H9 (cell line): Measurements from ENCODE around the gene ADORA1. TPM values are rescaled to one million over a fixed set of nuclear protein-coding genes. Genes with fewer than 3 reads are reported as not detected.

Source experiments
- DNase-seq: peaks from one replicate; pipeline ENCODE4 v3.0.0-alpha.2; 2017
- H2AFZ ChIP-seq: one replicate; pipeline ENCODE4 v1.6.1; 2013; ENCODE audit warnings: mild to moderate bottlenecking, low read length, control low read depth, moderate library complexity
- H2AK5ac ChIP-seq: 2 replicates; pipeline ENCODE4 v1.6.1; 2013; ENCODE audit warnings: low read length, control low read depth, mixed read lengths; ENCODE audit not compliant: insufficient read length
- H2BK120ac ChIP-seq: one replicate; pipeline ENCODE4 v1.6.1; 2013; ENCODE audit warnings: low read depth, mild to moderate bottlenecking, low read length, control low read depth, inconsistent platforms; ENCODE audit not compliant: poor library complexity, severe bottlenecking
- H2BK12ac ChIP-seq: 2 replicates; pipeline ENCODE4 v1.6.1; 2013; ENCODE audit warnings: low read length, control low read depth, mixed read lengths, low read depth; ENCODE audit not compliant: insufficient read length
- H2BK15ac ChIP-seq: 2 replicates; pipeline ENCODE4 v1.6.1; 2013; ENCODE audit warnings: low read depth, low read length, control low read depth
- H2BK20ac ChIP-seq: one replicate; pipeline ENCODE4 v1.6.1; 2013; ENCODE audit warnings: low read depth, mild to moderate bottlenecking, low read length, control low read depth, inconsistent platforms; ENCODE audit not compliant: poor library complexity, severe bottlenecking
- H2BK5ac ChIP-seq: 2 replicates; pipeline ENCODE4 v1.6.1; 2013; ENCODE audit warnings: low read length, control low read depth, mixed read lengths; ENCODE audit not compliant: insufficient read length
- H3K14ac ChIP-seq: 2 replicates; pipeline ENCODE4 v1.6.1; 2013; ENCODE audit warnings: low read length, control low read depth; ENCODE audit not compliant: insufficient read depth
- H3K18ac ChIP-seq: 2 replicates; pipeline ENCODE4 v1.6.1; 2013; ENCODE audit warnings: low read depth, mild to moderate bottlenecking, mixed read lengths, low read length, control low read depth; ENCODE audit not compliant: insufficient read length
- H3K23ac ChIP-seq: 2 replicates; pipeline ENCODE4 v1.6.1; 2013; ENCODE audit warnings: low read length, control low read depth, mixed read lengths, low read depth; ENCODE audit not compliant: insufficient read length
- H3K23me2 ChIP-seq: 2 replicates; pipeline ENCODE4 v1.6.1; 2013; ENCODE audit warnings: low read depth, mild to moderate bottlenecking, mixed read lengths, low read length, control low read depth; ENCODE audit not compliant: insufficient read length, poor library complexity, severe bottlenecking
- H3K27ac ChIP-seq: 2 replicates; pipeline ENCODE4 v1.5.1; 2013; ENCODE audit warnings: low read length, control low read depth, mixed read lengths, low read depth; ENCODE audit not compliant: insufficient read length
- H3K27me3 ChIP-seq: 2 replicates; pipeline ENCODE4 v1.6.1; 2013; ENCODE audit warnings: low read length, control low read depth, inconsistent platforms; ENCODE audit not compliant: insufficient read depth
- H3K4ac ChIP-seq: 2 replicates; pipeline ENCODE4 v1.6.1; 2013; ENCODE audit warnings: low read depth, mild to moderate bottlenecking, control low read depth, inconsistent platforms, low read length, moderate library complexity
- H3K4me1 ChIP-seq: 2 replicates; pipeline ENCODE4 v1.6.1; 2013; ENCODE audit warnings: low read length, control low read depth, inconsistent platforms; ENCODE audit not compliant: insufficient read depth
- H3K4me2 ChIP-seq: 2 replicates; pipeline ENCODE4 v1.6.1; 2013; ENCODE audit warnings: low read length, control low read depth, mixed read lengths; ENCODE audit not compliant: insufficient read length, insufficient read depth
- H3K56ac ChIP-seq: 2 replicates; pipeline ENCODE4 v1.6.1; 2013; ENCODE audit warnings: low read depth, mild to moderate bottlenecking, mixed read lengths, low read length, control low read depth; ENCODE audit not compliant: insufficient read length
- H3K79me1 ChIP-seq: 2 replicates; pipeline ENCODE4 v1.6.1; 2013; ENCODE audit warnings: low read depth, mild to moderate bottlenecking, moderate library complexity, low read length, control low read depth, inconsistent platforms; ENCODE audit not compliant: insufficient read depth, poor library complexity, severe bottlenecking
- H3K79me2 ChIP-seq: 2 replicates; pipeline ENCODE4 v1.6.1; 2013; ENCODE audit warnings: low read length, control low read depth, inconsistent platforms; ENCODE audit not compliant: insufficient read depth
- H3K9ac ChIP-seq: 2 replicates; pipeline ENCODE4 v1.6.1; 2013; ENCODE audit warnings: low read length, control low read depth, mixed read lengths; ENCODE audit not compliant: insufficient read length; ENCODE audit errors: extremely low read depth
- H3K9me3 ChIP-seq: one replicate; pipeline ENCODE4 v1.6.1; 2013; ENCODE audit warnings: low read depth, low read length, inconsistent platforms; ENCODE audit not compliant: control insufficient read depth
- H3T11ph ChIP-seq: one replicate; pipeline ENCODE4 v1.6.1; 2013; ENCODE audit warnings: mild to moderate bottlenecking, low read length, control low read depth, inconsistent platforms
- H4K20me1 ChIP-seq: one replicate; pipeline ENCODE4 v1.6.1; 2013; ENCODE audit not compliant: control insufficient read depth, insufficient read length, insufficient read depth
- H4K5ac ChIP-seq: 2 replicates; pipeline ENCODE4 v1.6.1; 2013; ENCODE audit warnings: low read depth, mild to moderate bottlenecking, mixed read lengths, low read length, control low read depth; ENCODE audit not compliant: insufficient read length
- H4K8ac ChIP-seq: replicated peaks from 2 replicates; pipeline ENCODE4 v1.6.1; 2013; ENCODE audit warnings: low read length, control low read depth, mixed read lengths, low read depth; ENCODE audit not compliant: insufficient read length
- H4K91ac ChIP-seq: 2 replicates; pipeline ENCODE4 v1.6.1; 2013; ENCODE audit warnings: low read depth, mild to moderate bottlenecking, moderate library complexity, mixed read lengths, low read length, control low read depth; ENCODE audit not compliant: insufficient read length
- H3K27ac Mint-ChIP-seq, 3 experiments: 2 replicates in 2 of 3; 3 replicates in 1 of 3; pipeline ENCODE4 v1.8.0; 2020 to 2021; ENCODE audit warnings: mixed read lengths in 3 of 3, mild to moderate bottlenecking in 1 of 3, moderate library complexity in 1 of 3
- H3K27me3 Mint-ChIP-seq: 2 replicates; pipeline ENCODE4 v1.8.0; 2021; ENCODE audit warnings: low read depth, mild to moderate bottlenecking, moderate library complexity, mixed read lengths
- H3K36me3 Mint-ChIP-seq, 3 experiments: 2 replicates in 2 of 3; 3 replicates in 1 of 3; pipeline ENCODE4 v1.8.0; 2020 to 2021; ENCODE audit warnings: low read depth in 3 of 3, mixed read lengths in 3 of 3; ENCODE audit not compliant: insufficient read depth in 1 of 3
- H3K4me1 Mint-ChIP-seq, 2 experiments: 2 replicates each; pipeline ENCODE4 v1.8.0; 2020; ENCODE audit warnings: mixed read lengths in 2 of 2
- H3K4me3 Mint-ChIP-seq, 2 experiments: 2 replicates in 1 of 2; 3 replicates in 1 of 2; pipeline ENCODE4 v1.8.0; 2020 to 2021; ENCODE audit warnings: mild to moderate bottlenecking in 2 of 2, mixed read lengths in 2 of 2, moderate library complexity in 1 of 2
- H3K9me3 Mint-ChIP-seq, 2 experiments: 2 replicates in 1 of 2; 3 replicates in 1 of 2; pipeline ENCODE4 v1.8.0; 2020; ENCODE audit warnings: mild to moderate bottlenecking in 2 of 2, mixed read lengths in 2 of 2, moderate library complexity in 1 of 2
- CTCF ChIP-seq: fragments of 200-600 bp; sonication (generic); conservative IDR thresholded peaks from 3 replicates; pipeline ENCODE4 v1.8.0; 2021; ENCODE audit warnings: antibody characterized with exemption, mild to moderate bottlenecking
- WGBS: extraction: QIAGEN DNeasy Blood & Tissue Kit; methylation state at CpG from one replicate; pipeline ENCODE4 v1.1.7; 2013; ENCODE audit warnings: missing lambda C conversion rate, low lambda C conversion rate, mixed read lengths; ENCODE audit not compliant: insufficient read length; ENCODE audit errors: extremely low coverage; 5-methylcytosine and 5-hydroxymethylcytosine counted together
- total RNA-seq: library from RNA; stranded (reverse); gene quantifications from 2 replicates; pipeline ENCODE4 v1.2.1, GENCODE V29; 2021

The ADORA1 gene
- total RNA-seq, 1 experiment from 2014 or later, result 1.3 TPM

DNA sequence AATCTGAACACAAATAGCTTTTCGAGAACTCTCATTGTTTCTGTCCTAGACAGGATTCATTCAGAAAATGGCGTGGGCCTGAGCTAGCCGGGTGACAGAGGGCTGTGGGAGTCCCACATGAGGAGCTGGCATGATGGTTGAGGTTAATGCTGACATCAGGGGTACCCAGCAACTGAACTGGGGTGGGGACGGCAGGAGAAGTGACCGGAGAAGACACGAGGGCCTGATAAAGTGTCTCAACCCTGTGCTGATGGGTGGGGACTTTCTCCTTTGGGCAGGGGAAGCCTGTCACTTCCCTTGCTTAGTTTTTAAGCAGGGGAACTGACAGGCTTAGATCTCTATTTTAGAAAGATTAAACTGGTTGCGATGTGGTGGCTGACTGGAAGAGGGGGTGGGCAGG is 87.3 kb downstream of the ADORA1 start:
- Mint-ChIP-seq H3K27me3 (peaks cover 10% of the 10 kb centered on the region), H3K9me3 (no peaks in the 10 kb centered on the region; a peak in 1 of 5 replicates), H3K27ac (no peak overlapping the region), H3K36me3 (no peaks in the 10 kb centered on the region; a peak in 1 of 7 replicates), H3K4me1 (peaks cover 13 to 29% of the 10 kb centered on the region in 2 experiments), H3K4me3 (no peak overlapping the region)
- H2AK5ac ChIP-seq, result no peak overlapping the region
- no peak overlapping the region for H2BK5ac ChIP-seq
- H3T11ph ChIP-seq, result no peak overlapping the region
- no peak overlapping the region for H3K56ac ChIP-seq
- H2BK120ac ChIP-seq, result no peak overlapping the region
- no peaks in the 10 kb centered on the region for H3K27me3 ChIP-seq
- no peaks in the 10 kb centered on the region for H3K79me2 ChIP-seq
- TF ChIP-seq CTCF, result no peak
- no peak overlapping the region for H4K5ac ChIP-seq
- H3K23ac ChIP-seq, result no peak overlapping the region
- no peak overlapping the region for H3K18ac ChIP-seq
- no peak for DNase-seq
- H2BK12ac ChIP-seq, result no peak overlapping the region
- H2AFZ ChIP-seq, result no peak overlapping the region
- H3K23me2 ChIP-seq, result no peaks in the 10 kb centered on the region
- no peak overlapping the region for H3K4me2 ChIP-seq
- no peak overlapping the region for H4K91ac ChIP-seq
- H3K14ac ChIP-seq, result no peak overlapping the region
- no peak overlapping the region for H3K4ac ChIP-seq
- H3K4me1 ChIP-seq, result no peaks in the 10 kb centered on the region; the same call in 1 of the 2 replicates
- H4K20me1 ChIP-seq, result no peaks in the 10 kb centered on the region
- no peak overlapping the region for H4K8ac ChIP-seq
- H3K9me3 ChIP-seq, result no peaks in the 10 kb centered on the region
- no CpG with 5 or more reads among the region's 7 CpGs for WGBS
- H3K27ac ChIP-seq, result no peak overlapping the region
- H2BK15ac ChIP-seq, result no peak overlapping the region
- no peak overlapping the region for H3K9ac ChIP-seq
- H3K79me1 ChIP-seq, result no peaks in the 10 kb centered on the region
- H2BK20ac ChIP-seq, result no peak overlapping the region
